ENCODE data around the gene H3-3A. TPM values are rescaled to one million over a fixed set of nuclear protein-coding genes. Genes with fewer than 3 reads are reported as not detected.

The H3-3A gene
- total RNA-seq, 4 donors from 2014 or later = 261 to 572 (median 348) TPM

DNA sequence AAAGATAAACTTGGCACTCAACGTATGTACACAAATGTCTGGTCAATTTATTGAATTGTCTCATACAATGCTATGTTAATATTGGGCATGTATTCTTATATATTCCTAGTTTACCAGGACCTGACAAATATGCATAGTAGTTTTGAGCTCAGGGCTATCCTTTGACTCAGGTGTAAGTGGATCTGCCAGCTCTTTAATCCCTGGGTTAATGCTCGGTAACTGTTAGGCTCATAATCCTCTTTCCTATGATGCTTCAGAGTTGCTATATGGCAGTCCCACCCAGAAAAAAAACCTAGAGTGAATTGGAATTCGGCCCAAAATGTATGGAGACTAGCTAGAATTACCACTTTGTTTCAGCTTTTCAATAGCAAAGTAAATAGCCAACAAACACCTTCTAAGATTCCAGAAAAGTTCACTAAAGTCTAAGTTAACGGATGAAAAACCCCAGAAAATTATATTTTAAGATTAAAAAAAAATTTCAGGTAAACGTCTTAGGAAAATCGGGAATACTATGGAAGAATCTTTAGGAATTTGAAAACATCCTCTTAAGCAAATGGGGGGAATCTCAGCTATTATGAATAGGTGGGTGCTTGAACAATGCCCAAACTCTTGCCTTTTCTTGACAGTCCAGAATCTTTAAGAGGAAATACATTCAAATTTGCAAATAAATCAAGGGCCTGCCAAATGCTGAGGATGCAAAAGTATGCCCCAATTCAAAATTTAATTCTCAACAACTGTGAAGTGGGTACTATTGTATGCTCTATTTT, 10.9 kb downstream of the H3-3A start:
- intact Hi-C loops (cut with DNase I; ENCODE audit: low total_unique reads) = no loop called here
- Histone ChIP-seq H3K27ac (no peak overlapping the region), H3K4me3 (no peak overlapping the region), H3K27me3 (no peaks in the 10 kb centered on the region), H3K36me3 (no peaks in the 10 kb centered on the region), H3K4me1 (no peaks in the 10 kb centered on the region), H3K9me3 (no peaks in the 10 kb centered on the region)
- DNase-seq = no peak
- TF ChIP-seq POLR2A (IDR thresholded peaks at IDR 0.05) = no peak
- TF ChIP-seq, protein P1, sequence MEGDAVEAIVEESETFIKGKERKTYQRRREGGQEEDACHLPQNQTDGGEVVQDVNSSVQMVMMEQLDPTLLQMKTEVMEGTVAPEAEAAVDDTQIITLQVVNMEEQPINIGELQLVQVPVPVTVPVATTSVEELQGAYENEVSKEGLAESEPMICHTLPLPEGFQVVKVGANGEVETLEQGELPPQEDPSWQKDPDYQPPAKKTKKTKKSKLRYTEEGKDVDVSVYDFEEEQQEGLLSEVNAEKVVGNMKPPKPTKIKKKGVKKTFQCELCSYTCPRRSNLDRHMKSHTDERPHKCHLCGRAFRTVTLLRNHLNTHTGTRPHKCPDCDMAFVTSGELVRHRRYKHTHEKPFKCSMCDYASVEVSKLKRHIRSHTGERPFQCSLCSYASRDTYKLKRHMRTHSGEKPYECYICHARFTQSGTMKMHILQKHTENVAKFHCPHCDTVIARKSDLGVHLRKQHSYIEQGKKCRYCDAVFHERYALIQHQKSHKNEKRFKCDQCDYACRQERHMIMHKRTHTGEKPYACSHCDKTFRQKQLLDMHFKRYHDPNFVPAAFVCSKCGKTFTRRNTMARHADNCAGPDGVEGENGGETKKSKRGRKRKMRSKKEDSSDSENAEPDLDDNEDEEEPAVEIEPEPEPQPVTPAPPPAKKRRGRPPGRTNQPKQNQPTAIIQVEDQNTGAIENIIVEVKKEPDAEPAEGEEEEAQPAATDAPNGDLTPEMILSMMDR (IDR thresholded peaks at IDR 0.05) = no peak

DNA sequence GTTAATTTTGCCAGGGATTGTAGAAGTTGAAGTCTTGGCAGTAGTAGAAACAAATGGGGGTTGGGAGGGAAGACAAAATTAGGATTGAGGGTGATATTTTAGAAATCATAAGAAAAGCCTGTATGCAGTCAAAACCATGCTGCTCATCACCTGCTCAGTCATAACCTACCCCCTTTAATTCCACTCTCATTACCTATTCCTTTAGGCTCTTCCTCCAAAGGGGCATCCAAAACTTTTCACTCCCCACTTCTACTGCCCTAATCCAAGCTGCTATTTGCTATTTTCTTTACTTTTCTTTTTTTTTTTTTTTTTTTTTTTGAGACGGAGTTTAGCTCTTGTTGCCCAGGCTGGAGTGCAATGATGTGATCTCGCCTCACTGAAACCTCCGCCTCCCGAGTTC, 11.5 kb downstream of the H3-3A start:
- intact Hi-C loops (cut with DNase I; ENCODE audit: low total_unique reads) = no loop called here
- no peaks in the 10 kb centered on the region for H3K36me3 ChIP-seq
- H3K9me3 ChIP-seq = no peaks in the 10 kb centered on the region
- H3K4me3 ChIP-seq = no peak overlapping the region
- TF ChIP-seq POLR2A (IDR thresholded peaks at IDR 0.05) = no peak
- TF ChIP-seq, protein P1 (IDR thresholded peaks at IDR 0.05) = no peak
- DNase-seq = no peak
- H3K27me3 ChIP-seq = no peaks in the 10 kb centered on the region
- no peaks in the 10 kb centered on the region for H3K4me1 ChIP-seq
- no peak overlapping the region for H3K27ac ChIP-seq

DNA sequence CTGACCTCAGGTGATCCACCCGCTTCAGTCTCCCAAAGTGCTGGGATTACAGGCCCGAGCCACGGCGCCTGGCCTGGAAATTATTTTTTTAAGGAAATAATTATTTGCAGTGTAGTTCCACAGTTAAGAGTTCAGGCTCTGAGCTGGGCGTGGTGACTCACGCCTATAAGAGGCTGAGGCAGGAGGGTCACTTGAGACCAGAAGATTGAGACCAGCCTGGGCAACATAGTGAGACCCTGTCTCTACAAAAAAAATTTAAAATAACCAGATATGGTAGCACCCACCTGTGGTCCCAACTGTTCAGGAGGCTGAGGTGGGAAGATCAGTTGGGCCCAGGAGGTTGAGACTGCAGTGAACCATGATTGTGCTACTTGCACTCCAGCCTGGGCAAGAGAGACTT, 13.9 kb downstream of the H3-3A start:
- Histone ChIP-seq H3K9me3 (no peaks in the 10 kb centered on the region), H3K36me3 (no peaks in the 10 kb centered on the region), H3K27ac (no peak overlapping the region), H3K27me3 (no peaks in the 10 kb centered on the region), H3K4me3 (no peak overlapping the region), H3K4me1 (no peaks in the 10 kb centered on the region)
- TF ChIP-seq, protein P1 (IDR thresholded peaks at IDR 0.05) = no peak
- TF ChIP-seq POLR2A (IDR thresholded peaks at IDR 0.05) = no peak
- no peak for DNase-seq
- intact Hi-C loops (cut with DNase I; ENCODE audit: low total_unique reads) = no loop called here

DNA sequence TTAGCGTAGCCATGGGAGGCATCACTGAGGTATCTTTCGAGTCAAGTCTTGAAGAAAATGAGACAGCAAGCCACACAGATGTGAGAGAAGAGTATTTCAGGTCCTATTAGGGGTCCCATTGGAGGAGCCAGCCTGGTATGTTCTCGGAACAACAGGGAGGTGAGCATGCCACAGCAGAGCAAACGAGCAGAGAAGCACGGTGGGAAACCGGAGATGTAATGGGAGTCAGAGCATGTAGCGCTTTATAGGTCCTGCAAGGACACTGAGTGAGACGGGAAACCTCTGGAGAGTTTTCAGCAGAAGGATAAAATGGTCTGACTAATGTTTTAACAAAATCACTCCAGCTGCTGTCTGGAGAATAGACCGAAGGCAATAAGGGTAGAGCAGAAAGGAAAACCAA, 15.9 kb downstream of the H3-3A start:
- Histone ChIP-seq H3K4me1 (no peaks in the 10 kb centered on the region), H3K9me3 (no peaks in the 10 kb centered on the region), H3K36me3 (no peaks in the 10 kb centered on the region), H3K27ac (no peak overlapping the region), H3K4me3 (no peak overlapping the region), H3K27me3 (no peaks in the 10 kb centered on the region)
- intact Hi-C loops (cut with DNase I; ENCODE audit: low total_unique reads) = no loop called here
- DNase-seq = no peak
- no peak for TF ChIP-seq POLR2A (IDR thresholded peaks at IDR 0.05)
- TF ChIP-seq, protein P1 (IDR thresholded peaks at IDR 0.05) = no peak

DNA sequence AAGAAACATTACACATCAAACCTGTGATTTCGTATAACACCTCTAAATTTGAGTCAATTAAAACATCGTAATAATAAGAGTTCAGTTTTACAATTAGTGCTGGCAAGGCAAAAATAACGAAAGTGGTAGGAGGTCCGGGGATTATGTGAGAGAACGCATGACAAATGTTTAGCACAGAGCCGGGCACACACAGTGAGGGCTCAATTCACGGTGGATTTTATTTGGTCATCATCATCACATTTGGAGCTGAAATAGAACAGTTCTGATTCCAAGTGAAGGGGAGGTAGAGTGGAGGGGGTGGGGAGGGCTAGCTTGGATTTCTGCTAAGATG, 20.0 kb downstream of the H3-3A start:
- Histone ChIP-seq H3K27ac (peak overlapping the region; percentile 55 to 82), H3K4me1 (no peaks in the 10 kb centered on the region), H3K36me3 (no peaks in the 10 kb centered on the region), H3K27me3 (no peaks in the 10 kb centered on the region), H3K4me3 (peak overlapping the region; percentile 43 to 55), H3K9me3 (no peaks in the 10 kb centered on the region)
- TF ChIP-seq POLR2A (IDR thresholded peaks at IDR 0.05) = no peak
- TF ChIP-seq, protein P1 (IDR thresholded peaks at IDR 0.05) = no peak
- intact Hi-C loops (cut with DNase I; ENCODE audit: low total_unique reads) = no loop called here
- DNase-seq = no peak

Measured in uterus (tissue), 4 donors.